Activated CD8-positive, alpha-beta T cell treated with anti-CD3 and anti-CD28 coated beads for 36 hours (primary cell): Measurements from ENCODE around the gene CCDC60. TPM values are rescaled to one million over a fixed set of nuclear protein-coding genes. Genes with fewer than 3 reads are reported as not detected.

ENCODE experiments used
- ATAC-seq: fragments of 200-7000 bp; cut with Tn5 transposase; one replicate; pipeline ENCODE4 v1.10.0; 2021; ENCODE audit warnings: mild to moderate bottlenecking, moderate library complexity
- CTCF ChIA-PET: fragments of 350-600 bp; sonication (Branson Sonifier 250); formaldehyde crosslinking; loops from one replicate; lab custom pipeline; 2021; ENCODE audit warnings: antibody characterized with exemption; lab: Charles Lee
- POLR2A ChIA-PET: fragments of 350-600 bp; sonication (Branson Sonifier 250); formaldehyde crosslinking; loops from one replicate; lab custom pipeline; 2021; ENCODE audit warnings: antibody characterized with exemption; lab: Charles Lee
- DNase-seq: peaks from one replicate; pipeline ENCODE4 v3.0.0-alpha.2; 2020
- H3K27ac Mint-ChIP-seq: one replicate; pipeline ENCODE4 v1.8.0; 2021; ENCODE audit warnings: mild to moderate bottlenecking, mixed read lengths
- H3K27me3 Mint-ChIP-seq: one replicate; pipeline ENCODE4 v1.8.0; 2021; ENCODE audit warnings: mixed read lengths
- H3K36me3 Mint-ChIP-seq: one replicate; pipeline ENCODE4 v1.8.0; 2021; ENCODE audit warnings: low read depth, mixed read lengths
- H3K4me1 Mint-ChIP-seq: one replicate; pipeline ENCODE4 v1.8.0; 2021; ENCODE audit warnings: low read depth, mixed read lengths
- H3K4me3 Mint-ChIP-seq: one replicate; pipeline ENCODE4 v1.8.0; 2021; ENCODE audit warnings: mild to moderate bottlenecking, moderate library complexity, mixed read lengths
- H3K9me3 Mint-ChIP-seq: one replicate; pipeline ENCODE4 v1.8.0; 2021; ENCODE audit warnings: mixed read lengths
- intact Hi-C: fragments of 100-400 bp; cut with micrococcal nuclease; formaldehyde crosslinking; loops from one replicate; pipeline ENCODE4 v1.10.0; 2022
- total RNA-seq, 2 experiments: library from RNA; stranded (reverse); gene quantifications; one replicate each; pipeline ENCODE4 v1.2.3, GENCODE V29; 2021
- TF ChIP-seq, protein P1 (sequence below): fragments of 200-600 bp; IDR thresholded peaks from one replicate; pipeline ENCODE4 v1.8.0; 2022; ENCODE audit warnings: antibody characterized with exemption, mild to moderate bottlenecking

CCDC60 gene
- total RNA-seq, 2 experiments from 2014 or later, result not detected

DNA sequence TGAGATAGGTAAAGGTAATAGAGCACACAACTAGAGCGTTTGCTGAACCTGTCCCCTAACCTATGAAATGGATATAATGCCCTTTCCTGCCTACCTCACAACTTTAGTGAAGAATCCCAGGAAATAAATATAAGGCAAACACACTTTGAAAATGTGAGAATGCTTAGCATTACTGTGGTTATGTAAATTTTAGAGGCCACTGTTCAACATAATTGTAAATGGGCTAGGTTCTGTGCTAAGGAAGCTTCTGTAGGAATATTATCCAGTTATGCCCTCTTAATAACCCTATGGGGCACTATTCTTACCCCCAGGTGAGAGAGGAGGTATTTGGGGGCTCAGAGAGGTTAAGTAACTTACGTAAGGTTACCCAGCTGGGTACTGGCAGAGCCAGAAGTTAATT is 166.5 kb downstream of the CCDC60 start:
- ChIA-PET CTCF (no interaction called here), POLR2A (no interaction called here)
- Mint-ChIP-seq H3K4me3 (no peak overlapping the region), H3K36me3 (no peaks in the 10 kb centered on the region), H3K4me1 (no peaks in the 10 kb centered on the region), H3K9me3 (no peaks in the 10 kb centered on the region), H3K27me3 (peaks cover 26% of the 10 kb centered on the region), H3K27ac (no peak overlapping the region)
- intact Hi-C loops, result no loop called here
- TF ChIP-seq, protein P1, sequence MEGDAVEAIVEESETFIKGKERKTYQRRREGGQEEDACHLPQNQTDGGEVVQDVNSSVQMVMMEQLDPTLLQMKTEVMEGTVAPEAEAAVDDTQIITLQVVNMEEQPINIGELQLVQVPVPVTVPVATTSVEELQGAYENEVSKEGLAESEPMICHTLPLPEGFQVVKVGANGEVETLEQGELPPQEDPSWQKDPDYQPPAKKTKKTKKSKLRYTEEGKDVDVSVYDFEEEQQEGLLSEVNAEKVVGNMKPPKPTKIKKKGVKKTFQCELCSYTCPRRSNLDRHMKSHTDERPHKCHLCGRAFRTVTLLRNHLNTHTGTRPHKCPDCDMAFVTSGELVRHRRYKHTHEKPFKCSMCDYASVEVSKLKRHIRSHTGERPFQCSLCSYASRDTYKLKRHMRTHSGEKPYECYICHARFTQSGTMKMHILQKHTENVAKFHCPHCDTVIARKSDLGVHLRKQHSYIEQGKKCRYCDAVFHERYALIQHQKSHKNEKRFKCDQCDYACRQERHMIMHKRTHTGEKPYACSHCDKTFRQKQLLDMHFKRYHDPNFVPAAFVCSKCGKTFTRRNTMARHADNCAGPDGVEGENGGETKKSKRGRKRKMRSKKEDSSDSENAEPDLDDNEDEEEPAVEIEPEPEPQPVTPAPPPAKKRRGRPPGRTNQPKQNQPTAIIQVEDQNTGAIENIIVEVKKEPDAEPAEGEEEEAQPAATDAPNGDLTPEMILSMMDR, result no peak
- no peak for ATAC-seq
- DNase-seq, result no peak

DNA sequence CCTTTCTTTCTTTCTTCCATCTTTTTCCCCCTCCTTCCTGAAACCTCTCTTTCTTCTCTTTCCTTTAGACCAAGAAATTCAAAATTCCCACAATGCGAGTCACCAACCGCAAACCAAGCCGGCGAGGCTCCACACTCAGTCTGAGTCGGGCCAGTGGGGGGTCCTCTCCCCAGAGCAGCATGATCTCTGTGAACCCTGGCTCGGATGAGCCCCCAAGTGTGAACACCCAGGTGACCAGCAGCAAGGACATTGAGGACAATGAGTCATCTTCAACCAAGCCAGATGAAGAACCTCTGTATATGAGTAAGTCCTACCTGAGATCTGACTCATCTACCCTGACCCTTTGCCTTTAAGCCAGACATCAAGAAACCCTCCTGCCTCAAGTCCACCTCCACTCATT is 170.5 kb downstream of the CCDC60 start:
- H3K27me3 Mint-ChIP-seq, result peaks cover 9% of the 10 kb centered on the region
- no peak overlapping the region for H3K27ac Mint-ChIP-seq
- H3K36me3 Mint-ChIP-seq, result no peaks in the 10 kb centered on the region
- no peak overlapping the region for H3K4me3 Mint-ChIP-seq
- intact Hi-C loops, result no loop called here
- POLR2A ChIA-PET, result no interaction called here
- DNase-seq, result no peak
- TF ChIP-seq, protein P1, result no peak
- H3K9me3 Mint-ChIP-seq, result no peaks in the 10 kb centered on the region
- H3K4me1 Mint-ChIP-seq, result no peaks in the 10 kb centered on the region
- CTCF ChIA-PET, result no interaction called here
- no peak for ATAC-seq

DNA sequence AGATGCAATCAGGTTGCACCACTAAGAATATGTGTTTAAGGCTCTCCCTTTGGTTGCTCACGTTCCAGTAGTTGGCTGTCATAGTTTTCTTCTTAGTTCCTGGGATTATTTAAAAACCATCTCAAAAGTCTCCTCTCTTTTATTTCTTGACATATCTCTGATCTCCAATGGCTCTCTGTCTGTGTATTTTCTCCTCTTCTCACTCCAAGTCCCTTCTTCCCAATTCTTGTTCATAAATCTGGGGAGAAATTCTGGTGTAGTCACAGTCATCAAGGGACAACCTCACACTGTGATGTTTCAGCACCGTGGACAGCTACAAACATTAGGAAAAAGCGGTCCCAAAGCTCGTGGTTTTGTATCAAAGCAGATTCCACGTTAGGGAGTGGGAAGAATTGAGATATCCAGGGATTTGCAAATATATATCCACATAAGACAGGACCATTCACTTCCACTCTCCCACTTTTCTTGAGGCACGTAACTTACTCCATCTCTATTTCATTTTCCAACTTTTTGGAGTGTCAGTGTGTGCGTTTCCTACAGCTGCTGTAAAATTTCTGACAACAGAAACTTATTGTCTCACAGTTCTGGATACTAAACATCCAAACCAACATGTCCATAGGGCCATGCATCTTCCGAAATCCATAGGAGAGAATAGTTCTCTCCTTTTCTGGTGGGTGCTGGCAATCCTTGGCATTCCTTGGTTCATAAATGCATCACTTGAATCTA is 178.4 kb downstream of the CCDC60 start:
- no peak for DNase-seq
- H3K27ac Mint-ChIP-seq, result no peak overlapping the region

DNA sequence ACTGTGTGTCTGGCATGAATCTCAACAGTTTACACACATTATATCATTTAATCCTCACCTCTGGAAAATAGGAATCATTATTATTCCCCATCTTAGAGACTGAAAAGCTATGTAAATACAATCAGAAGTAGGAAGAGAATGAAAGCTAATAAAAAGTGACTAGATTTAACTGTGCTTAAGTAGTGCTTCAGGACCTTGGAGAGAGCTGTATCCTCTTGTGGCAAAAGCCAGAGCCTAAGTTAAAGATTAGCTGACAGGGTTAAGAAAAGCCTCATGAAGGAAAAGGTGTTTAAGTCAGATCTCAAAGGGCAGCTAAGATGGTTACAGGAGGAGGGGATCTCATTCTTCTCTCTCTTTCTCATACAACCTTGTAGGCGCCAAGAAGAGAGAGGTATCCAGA is 193.7 kb downstream of the CCDC60 start:
- no peak for DNase-seq
- TF ChIP-seq, protein P1, result no peak
- intact Hi-C loops, result no loop called here
- CTCF ChIA-PET, result interaction anchor here (3.5 kb wide), 1 partner anchor 17 kb away, joined by 10 read pairs; no protein-coding TSS in a partner anchor
- no peaks in the 10 kb centered on the region for H3K4me1 Mint-ChIP-seq
- peaks cover 1% of the 10 kb centered on the region for H3K27me3 Mint-ChIP-seq
- POLR2A ChIA-PET, result no interaction called here
- no peak overlapping the region for H3K27ac Mint-ChIP-seq
- peaks cover 4% of the 10 kb centered on the region for H3K9me3 Mint-ChIP-seq
- H3K4me3 Mint-ChIP-seq, result no peak overlapping the region
- H3K36me3 Mint-ChIP-seq, result no peaks in the 10 kb centered on the region
- no peak for ATAC-seq

More for the DNA sequence above, 178.4 kb downstream of the CCDC60 start:
- ChIA-PET POLR2A (no interaction called here), CTCF (no interaction called here)
- Mint-ChIP-seq H3K9me3 (no peaks in the 10 kb centered on the region), H3K27me3 (peaks cover 9% of the 10 kb centered on the region), H3K36me3 (no peaks in the 10 kb centered on the region), H3K4me3 (no peak overlapping the region), H3K4me1 (no peaks in the 10 kb centered on the region)
- no peak for ATAC-seq
- intact Hi-C loops, result no loop called here
- TF ChIP-seq, protein P1, result no peak

DNA sequence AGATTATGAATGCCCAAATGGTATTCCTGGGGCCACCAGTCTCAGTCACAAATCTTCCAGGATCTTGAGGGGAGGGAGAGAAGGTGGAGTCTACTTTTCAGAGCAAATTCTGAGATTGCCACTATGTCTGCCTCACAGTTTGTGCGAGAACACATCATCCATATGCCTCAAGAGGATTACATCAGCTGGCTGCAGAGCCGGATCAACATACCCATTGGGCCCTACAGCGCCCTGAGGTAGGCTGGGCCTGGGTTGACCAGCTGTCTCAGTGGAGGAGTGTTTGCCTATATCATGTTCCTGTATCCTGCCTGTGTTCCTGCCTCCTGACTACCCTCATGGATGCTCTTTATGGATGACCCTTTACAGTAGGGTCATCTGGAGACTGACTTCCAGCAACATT is 205.9 kb downstream of the CCDC60 start:
- Mint-ChIP-seq H3K9me3 (peaks cover 5% of the 10 kb centered on the region), H3K4me1 (no peaks in the 10 kb centered on the region), H3K27me3 (peaks cover 22% of the 10 kb centered on the region), H3K27ac (no peak overlapping the region), H3K36me3 (no peaks in the 10 kb centered on the region), H3K4me3 (no peak overlapping the region)
- DNase-seq (no peak), ATAC-seq (no peak)
- POLR2A ChIA-PET, result no interaction called here
- intact Hi-C loops, result no loop called here
- CTCF ChIA-PET, result interaction anchor here (1.1 kb wide), 1 partner anchor 96 kb away, joined by 3 read pairs; no protein-coding TSS in a partner anchor
- TF ChIP-seq, protein P1, result no peak
